Raji (cell line): ENCODE results near the gene TMEM95.

Experiments
- POLR2A ChIP-seq: IDR thresholded peaks from 2 replicates; pipeline ENCODE4 v1.6.1; 2011; ENCODE audit warnings: low read depth, low read length, control low read depth; ENCODE audit not compliant: insufficient read depth

Gene TMEM95

GRCh38 chr17:7352910-7353635 is 1.9 kb upstream of the TMEM95 start:
- TF ChIP-seq POLR2A = no peak

- TF ChIP-seq POLR2A = no peak
Observed at GRCh38 chr17:7354262-7354843, 603 bp upstream of the TMEM95 start.

GRCh38 chr17:7355573-7355972 is 617 bp downstream of the TMEM95 start:
- no peak for TF ChIP-seq POLR2A

GRCh38 chr17:7356072-7356549 is 1.2 kb downstream of the TMEM95 start:
- peak; percentile 39; the same call in 1 of the 2 replicates for TF ChIP-seq POLR2A

GRCh38 chr17:7356756-7357155 is 1.8 kb downstream of the TMEM95 start:
- no peak for TF ChIP-seq POLR2A

- no peak for TF ChIP-seq POLR2A
Observed at GRCh38 chr17:7357381-7357780, 2.4 kb downstream of the TMEM95 start.

GRCh38 chr17:7361906-7362305 is 7.0 kb downstream of the TMEM95 start:
- TF ChIP-seq POLR2A = no peak

- TF ChIP-seq POLR2A = no peak
Observed at GRCh38 chr17:7363311-7363710, 8.4 kb downstream of the TMEM95 start.

GRCh38 chr17:7367083-7367482 is 12.1 kb downstream of the TMEM95 start:
- no peak for TF ChIP-seq POLR2A

GRCh38 chr17:7367918-7368598 is 13.1 kb downstream of the TMEM95 start:
- TF ChIP-seq POLR2A = no peak

GRCh38 chr17:7369825-7370224 is 14.9 kb downstream of the TMEM95 start:
- TF ChIP-seq POLR2A = no peak

GRCh38 chr17:7370853-7371252 is 15.9 kb downstream of the TMEM95 start:
- no peak for TF ChIP-seq POLR2A

- TF ChIP-seq POLR2A = no peak
Observed at GRCh38 chr17:7374353-7374752, 19.4 kb downstream of the TMEM95 start.

- TF ChIP-seq POLR2A = no peak
Observed at GRCh38 chr17:7379134-7379533, 24.2 kb downstream of the TMEM95 start.

GRCh38 chr17:7380321-7380720 is 25.4 kb downstream of the TMEM95 start:
- no peak for TF ChIP-seq POLR2A

GRCh38 chr17:7380855-7381683 is 26.1 kb downstream of the TMEM95 start, which contains the start of gene TNK1:
Gene TNK1 (plus strand): TSS chr17:7381089. CDS start chr17:7382927, 1,838 bp downstream.
- TF ChIP-seq POLR2A = no peak

- no peak for TF ChIP-seq POLR2A
Observed at GRCh38 chr17:7382901-7383300, 27.9 kb downstream of the TMEM95 start.
